Breast epithelium (tissue), 4 donors: Measurements from ENCODE around the gene KIF26B. TPM values are rescaled to one million over a fixed set of nuclear protein-coding genes. Genes with fewer than 3 reads are reported as not detected.
"Not testable (repeated sequence)": the region's sequence is repeated elsewhere in the genome, so short reads cannot be mapped to it uniquely, and the experiment has no call there.

Experiments used
- DNase-seq, 2 donors: peaks; one replicate each; pipeline ENCODE4 v3.0.0-alpha.2; 2019; ENCODE audit warnings: low spot score in 2 of 2
- H3K27ac ChIP-seq, 2 donors: fragments of 200-600 bp; sonication (generic) in 1 of 2; one replicate each; pipeline ENCODE4 v1.5.1; 2016 to 2019; ENCODE audit warnings: mild to moderate bottlenecking in 1 of 2
- H3K27me3 ChIP-seq, 2 donors: fragments of 200-600 bp; sonication (generic) in 1 of 2; one replicate each; pipeline versions ENCODE4 v1.5.1 to v1.6.0; 2017 to 2019; ENCODE audit warnings: control low read depth in 1 of 2, mild to moderate bottlenecking in 1 of 2
- H3K36me3 ChIP-seq: fragments of 200-600 bp; one replicate; pipeline ENCODE4 v1.5.1; 2019
- H3K4me1 ChIP-seq, 2 donors: fragments of 200-600 bp; sonication (generic); one replicate each; pipeline ENCODE4 v1.5.1; 2016 to 2019; ENCODE audit warnings: control low read depth in 1 of 2
- H3K4me3 ChIP-seq, 3 donors: fragments of 200-600 bp; sonication (generic); 1 replicate in 2 of 3; 2 replicates in 1 of 3; pipeline ENCODE4 v1.5.1; 2016 to 2019; ENCODE audit warnings: mild to moderate bottlenecking in 3 of 3, moderate library complexity in 2 of 3
- H3K9me3 ChIP-seq, 2 donors: fragments of 200-600 bp; sonication (generic) in 1 of 2; one replicate each; pipeline ENCODE4 v1.5.1; 2016 to 2019; ENCODE audit warnings: control low read depth in 1 of 2
- CTCF ChIP-seq, 3 donors: fragments of 450-650 bp; IDR thresholded peaks; one replicate each; pipeline ENCODE4 v1.5.1; 2016 to 2017; ENCODE audit warnings: antibody characterized with exemption in 3 of 3, mild to moderate bottlenecking in 3 of 3, moderate library complexity in 3 of 3
- POLR2A ChIP-seq: fragments of 450-650 bp; IDR thresholded peaks from one replicate; pipeline ENCODE4 v1.6.1; 2016; ENCODE audit warnings: antibody characterized with exemption, mild to moderate bottlenecking, moderate library complexity
- POLR2AphosphoS5 ChIP-seq, 3 donors: sonication (generic); formaldehyde crosslinking; IDR thresholded peaks; one replicate each; pipeline ENCODE4 v1.6.1; 2017; ENCODE audit warnings: antibody characterized with exemption in 3 of 3
- intact Hi-C: fragments of 100-400 bp; cut with DNase I; formaldehyde crosslinking; loops from one replicate; pipeline ENCODE4 v1.15.1; 2023; ENCODE audit warnings: low total_unique reads
- total RNA-seq, 3 donors: library from RNA; depleted of rRNA; stranded (reverse); fragments of >200 nt; gene quantifications; one replicate each; pipeline ENCODE4 v1.1.0, GENCODE V29; 2016

Gene KIF26B
- total RNA-seq, 3 donors from 2014 or later: 0.32 to 1.0 (median 0.33) TPM

GRCh38 chr1:245718951-245719350 is 564.2 kb downstream of the KIF26B start:
- Histone ChIP-seq H3K4me1 (no peaks in the 10 kb centered on the region), H3K36me3 (no peaks in the 10 kb centered on the region), H3K4me3 (no peak overlapping the region), H3K27ac (no peak overlapping the region), H3K27me3 (no peaks in the 10 kb centered on the region), H3K9me3 (no peaks in the 10 kb centered on the region)
- intact Hi-C loops: no loop called here
- DNase-seq: no peak
- no peak for TF ChIP-seq CTCF (IDR thresholded peaks at IDR 0.05)
- TF ChIP-seq POLR2AphosphoS5 (IDR thresholded peaks at IDR 0.05): no peak
- no peak for TF ChIP-seq POLR2A

GRCh38 chr1:245721488-245721887 is 566.7 kb downstream of the KIF26B start:
- H3K27ac ChIP-seq: no peak overlapping the region
- intact Hi-C loops: no loop called here
- H3K9me3 ChIP-seq: peaks cover 0 to 5% of the 10 kb centered on the region in 2 donors
- no peaks in the 10 kb centered on the region for H3K4me1 ChIP-seq
- H3K4me3 ChIP-seq: no peak overlapping the region
- DNase-seq: no peak
- no peak for TF ChIP-seq CTCF (IDR thresholded peaks at IDR 0.05)
- TF ChIP-seq POLR2AphosphoS5 (IDR thresholded peaks at IDR 0.05): no peak
- no peak for TF ChIP-seq POLR2A
- no peaks in the 10 kb centered on the region for H3K36me3 ChIP-seq
- H3K27me3 ChIP-seq: no peaks in the 10 kb centered on the region

GRCh38 chr1:245728035-245728434 is 573.2 kb downstream of the KIF26B start:
- intact Hi-C loops, H3K4me3 ChIP-seq, H3K27ac ChIP-seq, H3K27me3 ChIP-seq, H3K4me1 ChIP-seq, H3K36me3 ChIP-seq, DNase-seq: not testable (repeated sequence)
- peaks cover 12 to 30% of the 10 kb centered on the region in 2 donors for H3K9me3 ChIP-seq

- H3K9me3 ChIP-seq: peaks cover 12 to 31% of the 10 kb centered on the region in 2 donors
- intact Hi-C loops: no loop called here
- DNase-seq: no peak
- no peak overlapping the region for H3K27ac ChIP-seq
- H3K4me3 ChIP-seq: no peak overlapping the region
- H3K27me3 ChIP-seq: no peaks in the 10 kb centered on the region
- no peaks in the 10 kb centered on the region for H3K4me1 ChIP-seq
- H3K36me3 ChIP-seq: no peaks in the 10 kb centered on the region
- TF ChIP-seq POLR2AphosphoS5 (IDR thresholded peaks at IDR 0.05) (no peak), POLR2A (no peak), CTCF (IDR thresholded peaks at IDR 0.05) (no peak)
These were observed 576.0 kb downstream of the KIF26B start for GRCh38 chr1:245730801-245731200.

- H3K4me1 ChIP-seq, H3K27ac ChIP-seq, H3K36me3 ChIP-seq, DNase-seq, H3K9me3 ChIP-seq, intact Hi-C loops, H3K4me3 ChIP-seq, H3K27me3 ChIP-seq: not testable (repeated sequence)
These were observed 585.6 kb downstream of the KIF26B start for GRCh38 chr1:245740336-245740735.

- no peaks in the 10 kb centered on the region for H3K4me1 ChIP-seq
- DNase-seq: no peak
- H3K36me3 ChIP-seq: peaks cover 1% of the 10 kb centered on the region
- H3K9me3 ChIP-seq: peaks cover 4 to 14% of the 10 kb centered on the region in 2 donors
- no peaks in the 10 kb centered on the region for H3K27me3 ChIP-seq
- TF ChIP-seq POLR2A: no peak
- TF ChIP-seq POLR2AphosphoS5 (IDR thresholded peaks at IDR 0.05): no peak
- no peak for TF ChIP-seq CTCF (IDR thresholded peaks at IDR 0.05)
- intact Hi-C loops: no loop called here
- H3K27ac ChIP-seq: no peak overlapping the region
- no peak overlapping the region for H3K4me3 ChIP-seq
These were observed 588.1 kb downstream of the KIF26B start for GRCh38 chr1:245742896-245743295.
